LHCN-M2 (cell line): ENCODE measurements around the gene TIMM50. TPM values are rescaled to one million over a fixed set of nuclear protein-coding genes. Genes with fewer than 3 reads are reported as not detected.

Source experiments
- DNase-seq: peaks from one replicate; pipeline ENCODE4 v3.0.0-alpha.2; 2012; ENCODE audit warnings: low read depth
- total RNA-seq: library from RNA; depleted of rRNA; stranded (reverse); fragments of >200 nt; gene quantifications from 2 replicates; pipeline ENCODE4 v1.2.3, GENCODE V29; 2014; rRNA removed

The TIMM50 gene
- total RNA-seq, 1 experiment from 2014 or later = 99.1 TPM

DNA sequence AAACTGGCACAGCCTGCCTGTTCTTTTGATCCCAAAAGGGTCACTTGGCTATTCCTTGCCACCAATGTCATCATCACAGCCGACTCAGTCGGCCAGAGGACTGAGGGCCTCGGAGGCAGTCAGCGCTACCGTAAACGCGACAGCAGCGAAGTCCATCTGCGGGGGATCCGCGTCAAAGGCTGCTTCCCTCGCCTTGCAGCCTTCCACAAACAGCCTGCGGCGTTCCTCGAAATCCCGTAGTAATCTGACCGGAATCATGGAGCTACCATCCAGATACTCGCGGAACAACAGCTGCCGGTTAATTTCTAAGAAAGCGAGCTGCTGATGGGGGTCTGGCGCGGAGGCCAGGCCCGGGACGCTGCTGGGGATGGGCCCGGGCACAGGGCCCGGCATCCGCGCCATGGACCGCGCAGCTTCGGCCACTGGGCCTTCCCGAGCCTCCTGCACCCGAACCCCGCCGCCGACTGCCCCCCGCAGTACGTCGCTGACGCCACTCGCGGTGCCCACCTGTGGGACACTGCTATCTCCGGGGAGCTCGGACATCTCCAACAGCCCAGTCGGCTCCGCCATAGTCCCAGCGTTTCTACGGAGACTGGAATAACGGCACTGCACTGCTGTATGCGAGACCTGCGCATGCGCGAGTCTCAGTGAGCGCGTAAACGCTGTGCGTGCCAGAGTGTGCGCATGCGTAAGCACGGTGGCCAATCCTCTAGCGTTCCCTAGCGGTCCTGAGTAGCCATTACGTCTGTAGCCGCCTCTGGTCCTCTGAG lies 51.8 kb downstream of the TIMM50 start, which contains the start of gene EID2B:
TSS of gene EID2B (minus strand) at position 620 of the 770 bp plus-strand sequence. CDS start at position 570, 50 bp downstream.
- DNase-seq = peak; percentile 93

DNA sequence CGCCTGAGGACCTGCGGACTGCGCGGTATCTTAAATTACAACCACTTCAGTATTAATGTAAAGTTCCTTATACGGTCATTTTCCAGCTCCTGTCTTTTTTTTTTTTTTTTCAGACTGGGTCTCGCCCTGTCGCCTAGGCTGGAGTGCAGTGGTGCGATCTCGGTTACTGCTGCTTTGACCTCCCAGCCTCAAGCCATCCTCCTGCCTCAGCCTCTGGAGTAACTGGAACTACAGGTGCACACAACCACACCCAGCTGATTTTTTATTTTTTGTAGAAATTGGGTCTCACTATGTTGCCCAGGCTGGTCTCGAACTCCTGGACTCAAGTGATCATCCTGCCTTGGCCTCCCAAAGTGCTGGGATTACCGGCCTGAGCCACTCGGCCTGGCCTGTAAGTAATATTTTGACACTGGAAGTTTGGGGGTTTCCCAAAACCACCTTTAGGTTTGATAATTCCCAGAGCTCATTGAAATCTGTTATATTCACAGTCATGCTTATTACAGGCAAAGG lies 52.4 kb downstream of the TIMM50 start:
- no peak for DNase-seq

DNA sequence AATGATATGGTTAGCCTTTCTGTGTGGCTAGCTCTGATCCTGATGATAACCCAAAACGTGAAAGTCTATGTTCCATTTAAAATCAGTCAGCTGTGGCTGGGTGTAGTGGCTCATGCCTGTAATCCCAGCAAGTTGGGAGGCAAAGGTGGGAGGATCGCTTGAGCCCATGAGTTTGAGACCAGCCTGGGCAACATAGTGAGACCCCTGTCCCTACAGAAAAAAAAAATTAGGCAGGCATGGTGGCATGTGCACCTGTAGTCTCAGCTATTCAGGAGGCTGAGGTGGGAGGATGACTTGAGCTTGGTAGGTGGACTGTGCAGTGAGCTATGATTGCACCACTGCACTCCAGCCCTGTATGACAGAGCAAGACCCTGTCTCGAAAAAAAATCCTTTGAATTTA lies 53.2 kb downstream of the TIMM50 start:
- DNase-seq = no peak

DNA sequence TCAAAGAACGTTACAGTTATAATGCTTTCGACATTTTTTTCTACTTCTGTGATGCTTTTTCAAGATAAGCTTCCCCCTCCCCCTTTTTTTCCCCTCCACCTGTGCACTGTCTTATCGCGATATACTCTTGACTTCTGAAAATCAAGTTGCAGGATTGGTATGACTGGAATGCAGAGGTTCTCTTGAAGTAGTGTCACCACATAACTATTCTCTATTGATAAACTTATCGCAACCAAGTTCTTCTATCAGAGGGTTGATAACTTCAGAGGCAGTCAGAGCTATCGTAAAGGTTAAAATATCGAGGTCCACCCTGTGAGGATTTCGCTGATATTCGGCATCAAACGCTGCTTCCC lies 58.5 kb downstream of the TIMM50 start:
- no peak for DNase-seq

DNA sequence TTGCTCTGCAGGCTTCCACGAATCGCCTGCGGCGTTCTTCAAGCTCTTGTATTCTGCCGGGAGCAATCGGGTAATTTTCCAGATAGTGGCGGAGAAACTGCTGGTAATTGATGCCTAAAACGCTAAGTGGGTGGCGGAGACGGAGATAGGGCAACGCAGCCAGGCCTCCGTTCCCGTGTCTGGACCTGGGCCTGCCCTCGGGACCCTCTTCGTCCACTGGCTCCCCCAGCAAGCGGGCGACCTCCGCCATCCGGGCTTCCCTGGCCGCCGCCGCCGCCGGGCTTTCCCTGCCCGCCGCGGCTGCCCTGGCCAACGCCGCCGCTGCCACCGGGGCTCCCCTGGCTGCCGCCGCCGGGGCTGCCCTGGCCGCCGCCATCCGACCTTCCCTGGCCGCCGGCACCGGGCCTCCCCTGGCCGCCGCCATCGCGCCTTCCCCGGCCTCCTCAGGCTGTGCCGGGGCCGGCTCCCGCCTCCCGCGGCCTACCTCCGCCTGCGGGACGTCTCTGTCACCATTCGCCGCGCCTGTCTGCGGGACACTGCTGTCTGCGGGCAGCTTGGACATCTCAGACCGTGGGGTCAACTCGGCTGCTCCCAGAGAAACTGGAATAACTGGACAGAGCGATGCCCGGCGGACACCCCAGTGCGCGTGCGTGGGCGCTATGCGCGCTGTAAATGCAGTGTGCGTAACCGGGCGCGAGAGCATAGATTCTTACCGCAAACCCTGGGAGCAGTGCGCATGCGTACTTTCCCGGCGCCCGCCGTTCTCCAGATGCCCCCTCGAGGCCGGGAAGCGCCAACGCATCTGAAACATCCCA lies 59.1 kb downstream of the TIMM50 start, which contains the start of gene EID2:
TSS of gene EID2 (minus strand) at position 644 of the 815 bp plus-strand sequence. CDS start at position 562, 82 bp downstream.
- peak; percentile 90 for DNase-seq

DNA sequence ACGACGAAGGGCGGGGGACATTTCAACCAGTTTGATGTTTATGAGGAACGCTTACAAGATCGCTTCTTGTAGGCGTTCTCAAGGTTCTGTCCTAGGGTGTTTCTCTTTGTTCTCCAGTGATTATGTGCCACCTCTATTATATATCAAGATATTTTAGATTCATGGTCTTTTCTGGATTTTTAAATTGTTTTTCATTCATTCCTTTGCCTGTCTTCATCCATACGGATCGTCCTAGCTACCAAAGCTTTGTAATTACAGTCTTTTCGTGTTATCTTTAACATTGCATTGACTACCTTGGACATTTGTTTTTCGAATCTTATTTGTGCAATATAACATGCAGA lies 59.7 kb downstream of the TIMM50 start:
- DNase-seq = no peak

Other genes starting within 250 kb of the TIMM50 start
- not detected in 2 replicates for gene IFNL3, start 235.8 kb upstream of the TIMM50 start, total RNA-seq
- gene IFNL4, start 232.0 kb upstream of the TIMM50 start, total RNA-seq = not detected in 2 replicates
- not detected in 2 replicates for gene IFNL2, start 212.4 kb upstream of the TIMM50 start, total RNA-seq
- not detected in 2 replicates for gene IFNL1, start 184.4 kb upstream of the TIMM50 start, total RNA-seq
- gene LRFN1, start 160.0 kb upstream of the TIMM50 start, total RNA-seq = 0.13 TPM in 1 of 2 replicates, not detected in the other
- gene GMFG, start 144.8 kb upstream of the TIMM50 start, total RNA-seq = not detected in 2 replicates
- 90.4 and 126 TPM in 2 replicates for gene SAMD4B, start 138.4 kb upstream of the TIMM50 start, total RNA-seq
- 51.9 and 61.7 TPM in 2 replicates for gene PAF1, start 89.7 kb upstream of the TIMM50 start, total RNA-seq
- gene MED29, start 89.5 kb upstream of the TIMM50 start, total RNA-seq = 32.8 and 38.7 TPM in 2 replicates
- 9.3 and 15.0 TPM in 2 replicates for gene ZFP36, start 74.0 kb upstream of the TIMM50 start, total RNA-seq
- gene PLEKHG2, start 68.2 kb upstream of the TIMM50 start, total RNA-seq = 19.9 and 23.4 TPM in 2 replicates
- gene RPS16, start 44.9 kb upstream of the TIMM50 start, total RNA-seq = 159 and 209 TPM in 2 replicates
- 74.8 and 79.0 TPM in 2 replicates for gene SUPT5H, start 35.3 kb upstream of the TIMM50 start, total RNA-seq
- gene DLL3, start 18.1 kb downstream of the TIMM50 start, total RNA-seq = 2.4 and 2.6 TPM in 2 replicates
- gene SELENOV, start 34.3 kb downstream of the TIMM50 start, total RNA-seq = not detected in 2 replicates
- 3.0 and 4.8 TPM in 2 replicates for gene EID2B, start 52.0 kb downstream of the TIMM50 start, total RNA-seq
- 9.7 and 14.8 TPM in 2 replicates for gene EID2, start 59.3 kb downstream of the TIMM50 start, total RNA-seq
- not detected in 2 replicates for gene LGALS13, start 121.7 kb downstream of the TIMM50 start, total RNA-seq
- not detected in 2 replicates for gene LGALS16, start 175.1 kb downstream of the TIMM50 start, total RNA-seq
- gene LGALS14, start 223.6 kb downstream of the TIMM50 start, total RNA-seq = not detected in 2 replicates